Endothelial cell of umbilical vein (primary cell): Measurements from ENCODE around the gene AQP3.

Source experiments
- CTCF ChIP-seq, 2 donors: IDR thresholded peaks; 1 replicate in 1 of 2; 2 replicates in 1 of 2; pipeline ENCODE4 v1.5.1; 2011; ENCODE audit warnings: low read length in 2 of 2, mild to moderate bottlenecking in 2 of 2, moderate library complexity in 2 of 2, control low read depth in 1 of 2, inconsistent platforms in 1 of 2, low read depth in 1 of 2; ENCODE audit not compliant: insufficient read depth in 1 of 2; ENCODE audit errors: extremely low read depth in 1 of 2
- EZH2 ChIP-seq: IDR thresholded peaks from 2 replicates; pipeline ENCODE4 v1.6.1; 2012; ENCODE audit warnings: borderline replicate concordance, low read depth, mild to moderate bottlenecking, moderate library complexity, low read length, inconsistent platforms; ENCODE audit not compliant: severe bottlenecking
- GATA2 ChIP-seq: IDR thresholded peaks from 2 replicates; pipeline ENCODE4 v1.7.0; 2011; ENCODE audit warnings: low read depth, mild to moderate bottlenecking, moderate library complexity, mixed read lengths, low read length; ENCODE audit not compliant: insufficient read length, insufficient read depth
- MYC ChIP-seq: IDR thresholded peaks from one replicate; pipeline ENCODE4 v1.6.1; 2011; ENCODE audit warnings: mild to moderate bottlenecking, low read depth, low read length
- POLR2A ChIP-seq: IDR thresholded peaks from 2 replicates; pipeline ENCODE4 v1.6.1; 2012; ENCODE audit warnings: low read depth, mild to moderate bottlenecking, control low read depth, low read length
- POLR2AphosphoS5 ChIP-seq: IDR thresholded peaks from 2 replicates; pipeline ENCODE4 v1.6.1; 2012; ENCODE audit warnings: low read depth, mild to moderate bottlenecking, control low read depth, low read length, moderate library complexity; ENCODE audit not compliant: insufficient read depth

DNA sequence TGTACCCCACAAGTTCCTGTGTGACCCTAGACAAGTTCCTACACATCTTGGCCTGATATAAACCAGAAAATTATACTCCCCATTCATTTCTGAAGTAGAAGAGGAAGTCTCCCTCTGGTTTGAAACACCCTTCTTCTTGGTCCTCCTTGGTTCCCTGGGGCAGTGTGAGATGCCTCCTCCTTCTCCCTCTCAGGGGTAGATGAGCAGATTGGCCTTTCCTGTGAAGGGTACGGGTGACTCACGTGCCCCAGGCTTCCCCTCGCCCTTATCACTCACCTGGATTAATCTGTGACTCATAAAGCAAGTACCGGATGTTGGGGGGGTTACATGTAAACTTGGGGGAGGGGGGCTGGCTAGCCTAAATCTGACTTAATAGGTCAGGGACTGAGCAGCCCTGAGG lies 11.1 kb upstream of the AQP3 start:
- TF ChIP-seq CTCF (IDR thresholded peaks at IDR 0.05; ENCODE audit: extremely low read depth in 1 of 2, insufficient read depth in 1 of 2, low read depth in 1 of 2, low read length in 2 of 2) (no peak), POLR2AphosphoS5 (peak; percentile 70), POLR2A (no peak), EZH2 (no peak), GATA2 (peak; percentile 74), MYC (no peak)
